OCI-LY7 (cell line): ENCODE measurements around the gene CREB5.

ENCODE experiments used
- EZH2phosphoT487 ChIP-seq: fragments of 200-600 bp; sonication (generic); IDR thresholded peaks from 2 replicates; pipeline ENCODE4 v1.6.1; 2018; ENCODE audit warnings: low read depth, borderline replicate concordance, mild to moderate bottlenecking, mixed run types, antibody characterized with exemption, low read length, moderate library complexity, mixed read lengths
- TF ChIP-seq, protein P1 (sequence below): fragments of 200-600 bp; sonication (generic); conservative IDR thresholded peaks from 2 replicates; pipeline ENCODE4 v1.5.1; 2014; ENCODE audit warnings: mild to moderate bottlenecking, antibody characterized with exemption, low read length, moderate library complexity, mixed read lengths

DNA sequence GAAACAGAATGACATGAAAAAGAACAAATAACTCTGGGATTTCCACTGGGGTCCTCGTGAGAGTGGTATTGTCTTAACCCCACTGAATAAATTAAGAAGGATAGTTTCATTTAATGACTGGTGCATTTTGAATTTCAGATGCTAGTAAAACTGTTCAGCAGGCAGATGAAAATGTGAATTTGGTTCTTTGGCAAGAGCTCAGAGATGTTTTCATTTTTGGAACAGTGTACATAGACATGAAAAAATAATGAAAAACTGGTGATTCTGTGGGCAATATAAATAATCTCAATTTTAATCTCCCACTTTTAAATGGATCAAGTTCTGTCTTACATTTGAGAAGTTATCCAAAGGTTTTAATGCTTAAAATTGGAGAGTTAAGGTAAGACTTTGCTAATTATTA lies 461.7 kb downstream of the CREB5 start:
- TF ChIP-seq, protein P1, sequence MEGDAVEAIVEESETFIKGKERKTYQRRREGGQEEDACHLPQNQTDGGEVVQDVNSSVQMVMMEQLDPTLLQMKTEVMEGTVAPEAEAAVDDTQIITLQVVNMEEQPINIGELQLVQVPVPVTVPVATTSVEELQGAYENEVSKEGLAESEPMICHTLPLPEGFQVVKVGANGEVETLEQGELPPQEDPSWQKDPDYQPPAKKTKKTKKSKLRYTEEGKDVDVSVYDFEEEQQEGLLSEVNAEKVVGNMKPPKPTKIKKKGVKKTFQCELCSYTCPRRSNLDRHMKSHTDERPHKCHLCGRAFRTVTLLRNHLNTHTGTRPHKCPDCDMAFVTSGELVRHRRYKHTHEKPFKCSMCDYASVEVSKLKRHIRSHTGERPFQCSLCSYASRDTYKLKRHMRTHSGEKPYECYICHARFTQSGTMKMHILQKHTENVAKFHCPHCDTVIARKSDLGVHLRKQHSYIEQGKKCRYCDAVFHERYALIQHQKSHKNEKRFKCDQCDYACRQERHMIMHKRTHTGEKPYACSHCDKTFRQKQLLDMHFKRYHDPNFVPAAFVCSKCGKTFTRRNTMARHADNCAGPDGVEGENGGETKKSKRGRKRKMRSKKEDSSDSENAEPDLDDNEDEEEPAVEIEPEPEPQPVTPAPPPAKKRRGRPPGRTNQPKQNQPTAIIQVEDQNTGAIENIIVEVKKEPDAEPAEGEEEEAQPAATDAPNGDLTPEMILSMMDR: no peak
- no peak for TF ChIP-seq EZH2phosphoT487
